ENCODE measurements around the gene HOXC12.

DNA sequence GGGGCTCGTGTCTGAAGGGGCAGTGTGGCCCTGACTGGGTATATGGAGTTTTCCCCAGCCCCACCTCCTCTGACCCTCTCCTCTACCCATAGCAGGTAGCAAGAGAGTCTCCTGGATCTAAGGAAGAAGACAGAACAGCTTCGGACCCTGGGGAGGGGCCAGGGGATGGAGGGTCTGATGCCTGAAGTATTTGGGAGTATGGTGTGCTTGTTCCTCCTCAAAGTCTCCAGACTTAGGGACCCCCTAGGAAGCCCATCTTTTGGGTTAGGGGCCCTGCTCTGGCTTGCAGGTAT, 53.5 kb downstream of the HOXC12 start:
- no peak for TF ChIP-seq EZH2phosphoT487 (IDR thresholded peaks at IDR 0.05; ENCODE audit: borderline replicate concordance, low read depth)
- TF ChIP-seq, protein P1, sequence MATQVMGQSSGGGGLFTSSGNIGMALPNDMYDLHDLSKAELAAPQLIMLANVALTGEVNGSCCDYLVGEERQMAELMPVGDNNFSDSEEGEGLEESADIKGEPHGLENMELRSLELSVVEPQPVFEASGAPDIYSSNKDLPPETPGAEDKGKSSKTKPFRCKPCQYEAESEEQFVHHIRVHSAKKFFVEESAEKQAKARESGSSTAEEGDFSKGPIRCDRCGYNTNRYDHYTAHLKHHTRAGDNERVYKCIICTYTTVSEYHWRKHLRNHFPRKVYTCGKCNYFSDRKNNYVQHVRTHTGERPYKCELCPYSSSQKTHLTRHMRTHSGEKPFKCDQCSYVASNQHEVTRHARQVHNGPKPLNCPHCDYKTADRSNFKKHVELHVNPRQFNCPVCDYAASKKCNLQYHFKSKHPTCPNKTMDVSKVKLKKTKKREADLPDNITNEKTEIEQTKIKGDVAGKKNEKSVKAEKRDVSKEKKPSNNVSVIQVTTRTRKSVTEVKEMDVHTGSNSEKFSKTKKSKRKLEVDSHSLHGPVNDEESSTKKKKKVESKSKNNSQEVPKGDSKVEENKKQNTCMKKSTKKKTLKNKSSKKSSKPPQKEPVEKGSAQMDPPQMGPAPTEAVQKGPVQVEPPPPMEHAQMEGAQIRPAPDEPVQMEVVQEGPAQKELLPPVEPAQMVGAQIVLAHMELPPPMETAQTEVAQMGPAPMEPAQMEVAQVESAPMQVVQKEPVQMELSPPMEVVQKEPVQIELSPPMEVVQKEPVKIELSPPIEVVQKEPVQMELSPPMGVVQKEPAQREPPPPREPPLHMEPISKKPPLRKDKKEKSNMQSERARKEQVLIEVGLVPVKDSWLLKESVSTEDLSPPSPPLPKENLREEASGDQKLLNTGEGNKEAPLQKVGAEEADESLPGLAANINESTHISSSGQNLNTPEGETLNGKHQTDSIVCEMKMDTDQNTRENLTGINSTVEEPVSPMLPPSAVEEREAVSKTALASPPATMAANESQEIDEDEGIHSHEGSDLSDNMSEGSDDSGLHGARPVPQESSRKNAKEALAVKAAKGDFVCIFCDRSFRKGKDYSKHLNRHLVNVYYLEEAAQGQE (IDR thresholded peaks at IDR 0.05; ENCODE audit: low read depth, low read length), result no peak
- TF ChIP-seq MEF2A (IDR thresholded peaks at IDR 0.05; ENCODE audit: borderline replicate concordance, low read depth), result no peak
- no peak for TF ChIP-seq POLR2AphosphoS5 (IDR thresholded peaks at IDR 0.05; ENCODE audit: low read depth, low read length)
- TF ChIP-seq, protein P2, sequence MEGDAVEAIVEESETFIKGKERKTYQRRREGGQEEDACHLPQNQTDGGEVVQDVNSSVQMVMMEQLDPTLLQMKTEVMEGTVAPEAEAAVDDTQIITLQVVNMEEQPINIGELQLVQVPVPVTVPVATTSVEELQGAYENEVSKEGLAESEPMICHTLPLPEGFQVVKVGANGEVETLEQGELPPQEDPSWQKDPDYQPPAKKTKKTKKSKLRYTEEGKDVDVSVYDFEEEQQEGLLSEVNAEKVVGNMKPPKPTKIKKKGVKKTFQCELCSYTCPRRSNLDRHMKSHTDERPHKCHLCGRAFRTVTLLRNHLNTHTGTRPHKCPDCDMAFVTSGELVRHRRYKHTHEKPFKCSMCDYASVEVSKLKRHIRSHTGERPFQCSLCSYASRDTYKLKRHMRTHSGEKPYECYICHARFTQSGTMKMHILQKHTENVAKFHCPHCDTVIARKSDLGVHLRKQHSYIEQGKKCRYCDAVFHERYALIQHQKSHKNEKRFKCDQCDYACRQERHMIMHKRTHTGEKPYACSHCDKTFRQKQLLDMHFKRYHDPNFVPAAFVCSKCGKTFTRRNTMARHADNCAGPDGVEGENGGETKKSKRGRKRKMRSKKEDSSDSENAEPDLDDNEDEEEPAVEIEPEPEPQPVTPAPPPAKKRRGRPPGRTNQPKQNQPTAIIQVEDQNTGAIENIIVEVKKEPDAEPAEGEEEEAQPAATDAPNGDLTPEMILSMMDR (IDR thresholded peaks at IDR 0.05), result no peak
- no peak for TF ChIP-seq TCF12 (IDR thresholded peaks at IDR 0.05)
- TF ChIP-seq TAF1 (IDR thresholded peaks at IDR 0.05; ENCODE audit: borderline replicate concordance, low read depth, low read length), result no peak
- TF ChIP-seq, protein P3, sequence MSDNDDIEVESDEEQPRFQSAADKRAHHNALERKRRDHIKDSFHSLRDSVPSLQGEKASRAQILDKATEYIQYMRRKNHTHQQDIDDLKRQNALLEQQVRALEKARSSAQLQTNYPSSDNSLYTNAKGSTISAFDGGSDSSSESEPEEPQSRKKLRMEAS (IDR thresholded peaks at IDR 0.05; ENCODE audit: low read depth), result no peak
- no peak for TF ChIP-seq EP300 (IDR thresholded peaks at IDR 0.05; ENCODE audit: borderline replicate concordance in 1 of 2, low read depth in 1 of 2, low read length in 1 of 2)
- TF ChIP-seq CHD2 (IDR thresholded peaks at IDR 0.05; ENCODE audit: low read length, partially characterized antibody), result no peak
- no peak for TF ChIP-seq YY1 (IDR thresholded peaks at IDR 0.05; ENCODE audit: low read depth)
- TF ChIP-seq GABPA (IDR thresholded peaks at IDR 0.05; ENCODE audit: low read depth), result no peak
- TF ChIP-seq GATA2 (CRISPR knock-in tag; IDR thresholded peaks at IDR 0.05), result no peak
- TF ChIP-seq RCOR1 (IDR thresholded peaks at IDR 0.05; ENCODE audit: low read length), result no peak
